PFSK-1 (cell line): Measurements from ENCODE around the gene HOXA5.

Experiments used
- FOXP2 ChIP-seq: optimal IDR thresholded peaks from 2 replicates; pipeline ENCODE3; 2011; ENCODE audit warnings: borderline replicate concordance, control low read depth, inconsistent platforms; ENCODE audit not compliant: insufficient read depth; ENCODE audit errors: extremely low read length, extremely low read depth
- POLR2AphosphoS5 ChIP-seq: IDR thresholded peaks from 2 replicates; pipeline ENCODE4 v1.6.1; 2012; ENCODE audit warnings: low read depth, mild to moderate bottlenecking, control low read depth, low read length, moderate library complexity
- REST ChIP-seq, 2 experiments: IDR thresholded peaks; 2 replicates each; pipeline versions ENCODE4 v1.6.1 to v1.8.0; 2011 to 2012; ENCODE audit warnings: low read depth in 2 of 2, low read length in 2 of 2, control low read depth in 1 of 2, inconsistent platforms in 1 of 2, mild to moderate bottlenecking in 1 of 2, moderate library complexity in 1 of 2; ENCODE audit not compliant: insufficient read depth in 1 of 2
- SIN3A ChIP-seq: IDR thresholded peaks from 2 replicates; pipeline ENCODE4 v1.6.1; 2012; ENCODE audit warnings: mild to moderate bottlenecking, low read length, moderate library complexity, borderline replicate concordance; ENCODE audit not compliant: insufficient read depth

- TF ChIP-seq POLR2AphosphoS5 (no peak), REST (IDR thresholded peaks at IDR 0.05; ENCODE audit: insufficient read depth in 1 of 2, low read depth in 2 of 2, low read length in 2 of 2) (no peak), FOXP2 (no peak), SIN3A (no peak)
Measured at GRCh38 chr7:27171325-27171636, 27.8 kb upstream of the HOXA5 start.
